HG03457 (cell line): Measurements from ENCODE around the gene ITFG2.
"Not testable (repeated sequence)": the region's sequence is repeated elsewhere in the genome, so short reads cannot be mapped to it uniquely, and the experiment has no call there.

Experiments used
- ATAC-seq: cut with Tn5 transposase; IDR thresholded peaks from one replicate; pipeline ENCODE4 v1.9.1; 2021; ENCODE audit warnings: moderate number of reproducible peaks; ENCODE audit not compliant: unreplicated experiment

ITFG2 gene

GRCh38 chr12:2858944-2859421 lies 46.5 kb downstream of the ITFG2 start:
- ATAC-seq, result no peak

- no peak for ATAC-seq
These were observed 47.7 kb downstream of the ITFG2 start for GRCh38 chr12:2860170-2860569.

GRCh38 chr12:2862876-2863275 lies 50.4 kb downstream of the ITFG2 start:
- ATAC-seq, result no peak

- not testable (repeated sequence) for ATAC-seq
These were observed 50.9 kb downstream of the ITFG2 start for GRCh38 chr12:2863402-2863801.

- ATAC-seq, result no peak
These were observed 51.7 kb downstream of the ITFG2 start for GRCh38 chr12:2864198-2864597.

GRCh38 chr12:2868986-2869632 lies 56.6 kb downstream of the ITFG2 start:
- not testable (repeated sequence) for ATAC-seq
